B cell (primary cell): ENCODE data around the gene CDC42BPB. TPM values are rescaled to one million over a fixed set of nuclear protein-coding genes. Genes with fewer than 3 reads are reported as not detected.

Experiments
- ATAC-seq: fragments of 200-7000 bp; cut with Tn5 transposase; one replicate; pipeline ENCODE4 v1.10.0; 2021; ENCODE audit warnings: low read depth, mild to moderate bottlenecking, moderate number of reproducible peaks, moderate library complexity
- CTCF ChIA-PET: fragments of 350-600 bp; sonication (Branson Sonifier 250); formaldehyde crosslinking; loops from one replicate; lab custom pipeline; 2021; ENCODE audit warnings: antibody characterized with exemption, inconsistent platforms; lab: Charles Lee
- POLR2A ChIA-PET: fragments of 350-600 bp; sonication (Branson Sonifier 250); formaldehyde crosslinking; loops from one replicate; lab custom pipeline; 2021; ENCODE audit warnings: antibody characterized with exemption; lab: Charles Lee
- DNase-seq: peaks from one replicate; pipeline ENCODE4 v3.0.0; 2013
- H2AFZ ChIP-seq: 2 replicates; pipeline ENCODE4 v1.6.1; 2012; ENCODE audit warnings: mild to moderate bottlenecking, low read depth, low read length; ENCODE audit not compliant: insufficient read depth, poor library complexity, severe bottlenecking
- H3K27ac ChIP-seq, 2 donors: 1 replicate in 1 of 2; 2 replicates in 1 of 2; pipeline ENCODE4 v1.5.1; 2012 to 2013; ENCODE audit warnings: low read length in 2 of 2, mild to moderate bottlenecking in 2 of 2, moderate library complexity in 1 of 2
- H3K27me3 ChIP-seq, 4 experiments: fragments of 200-600 bp in 1 of 4; sonication (generic) in 1 of 4; replicated peaks in 1 of 4; 1 replicate in 2 of 4; 2 replicates in 2 of 4; pipeline versions ENCODE4 v1.6.1 to v1.7.0; 2013 to 2016; ENCODE audit warnings: low read length in 3 of 4, mild to moderate bottlenecking in 2 of 4, mixed read lengths in 1 of 4, moderate library complexity in 1 of 4; ENCODE audit not compliant: insufficient read depth in 4 of 4, control insufficient read depth in 3 of 4; ENCODE audit errors: control extremely low read depth in 1 of 4
- H3K36me3 ChIP-seq, 2 experiments: replicated peaks in 1 of 2; 1 replicate in 1 of 2; 2 replicates in 1 of 2; pipeline versions ENCODE4 v1.6.1 to v1.7.1; 2013; ENCODE audit warnings: low read length in 1 of 2; ENCODE audit not compliant: insufficient read depth in 2 of 2, control insufficient read depth in 1 of 2; ENCODE audit errors: control extremely low read depth in 1 of 2, extremely low read depth in 1 of 2
- H3K4me1 ChIP-seq, 2 donors: fragments of 200-600 bp in 1 of 2; sonication (generic) in 1 of 2; 1 replicate in 1 of 2; 2 replicates in 1 of 2; pipeline versions ENCODE4 v1.5.1 to v1.6.1; 2013 to 2017; ENCODE audit warnings: low read length in 2 of 2; ENCODE audit not compliant: control insufficient read depth in 2 of 2, insufficient read depth in 2 of 2
- H3K4me2 ChIP-seq: replicated peaks from 2 replicates; pipeline ENCODE3; 2012; ENCODE audit warnings: mild to moderate bottlenecking, low read depth, low read length; ENCODE audit not compliant: poor library complexity, severe bottlenecking
- H3K4me3 ChIP-seq, 5 experiments: fragments of 200-600 bp in 1 of 5; sonication (generic) in 1 of 5; 1 replicate in 3 of 5; 2 replicates in 2 of 5; pipeline versions ENCODE4 v1.5.1 to v1.7.0; 2011 to 2016; ENCODE audit warnings: low read length in 4 of 5, mild to moderate bottlenecking in 4 of 5, low read depth in 2 of 5, control low read depth in 1 of 5, moderate library complexity in 1 of 5; ENCODE audit not compliant: insufficient read depth in 1 of 5; ENCODE audit errors: control extremely low read depth in 1 of 5, extremely low read depth in 1 of 5
- H3K79me2 ChIP-seq: fragments of 200-600 bp; sonication (generic); one replicate; pipeline ENCODE4 v1.6.0; 2016; ENCODE audit warnings: low read length; ENCODE audit not compliant: control insufficient read depth, insufficient read depth
- H3K9ac ChIP-seq: fragments of 200-600 bp; sonication (generic); 2 replicates; pipeline ENCODE4 v1.6.1; 2017; ENCODE audit warnings: mild to moderate bottlenecking, low read length, moderate library complexity
- H3K9me3 ChIP-seq, 3 donors: one replicate each; pipeline versions ENCODE4 v1.6.1 to v1.7.1; 2013; ENCODE audit warnings: low read length in 2 of 3; ENCODE audit not compliant: control insufficient read depth in 2 of 3, insufficient read depth in 1 of 3; ENCODE audit errors: control extremely low read depth in 1 of 3
- H4K20me1 ChIP-seq: 2 replicates; pipeline ENCODE4 v1.6.0; 2012; ENCODE audit warnings: mild to moderate bottlenecking, low read length; ENCODE audit not compliant: insufficient read depth, control insufficient read depth, poor library complexity, severe bottlenecking
- H3K27ac Mint-ChIP-seq: one replicate; pipeline ENCODE4 v1.8.0; 2021; ENCODE audit warnings: mixed read lengths
- H3K27me3 Mint-ChIP-seq: one replicate; pipeline ENCODE4 v1.8.0; 2021; ENCODE audit warnings: mixed read lengths
- H3K4me1 Mint-ChIP-seq: one replicate; pipeline ENCODE4 v1.8.0; 2021; ENCODE audit warnings: mixed read lengths
- H3K4me3 Mint-ChIP-seq: one replicate; pipeline ENCODE4 v1.8.0; 2021; ENCODE audit warnings: mixed read lengths
- H3K9me3 Mint-ChIP-seq: one replicate; pipeline ENCODE4 v1.8.0; 2022; ENCODE audit warnings: mixed read lengths; ENCODE audit not compliant: insufficient read depth
- EZH2 ChIP-seq: IDR thresholded peaks from 2 replicates; pipeline ENCODE4 v1.6.1; 2012; ENCODE audit warnings: borderline replicate concordance, low read depth, mild to moderate bottlenecking, moderate library complexity, low read length; ENCODE audit not compliant: insufficient read depth, poor library complexity, severe bottlenecking
- WGBS: methylation state at CpG from one replicate; pipeline ENCODE4 v1.1.5; 2013; ENCODE audit warnings: missing lambda C conversion rate; ENCODE audit not compliant: insufficient coverage; 5-methylcytosine and 5-hydroxymethylcytosine counted together
- intact Hi-C: fragments of 100-400 bp; cut with micrococcal nuclease; formaldehyde crosslinking; loops from one replicate; pipeline ENCODE4 v1.10.0; 2022
- polyA plus RNA-seq: library from polyadenylated mRNA; depleted of rRNA; stranded (reverse); fragments of >200 nt; gene quantifications from 2 replicates; pipeline ENCODE4 v1.2.3, GENCODE V29; 2012
- total RNA-seq, 2 donors: library from RNA; stranded (reverse); fragments of 120-200 nt in 1 of 2; gene quantifications; 1 replicate in 1 of 2; 2 replicates in 1 of 2; pipeline versions ENCODE4 v1.2.3 to v1.2.4, GENCODE V29; 2013 to 2022
- TF ChIP-seq, protein P1 (sequence below): fragments of 200-600 bp; IDR thresholded peaks from one replicate; pipeline ENCODE4 v1.8.0; 2022; ENCODE audit warnings: antibody characterized with exemption, mild to moderate bottlenecking

CDC42BPB gene
- total and polyA plus RNA-seq, 2 donors (not counting 1 experiment from before 2014, with no cell fraction given): 23.9 to 52.5 TPM

DNA sequence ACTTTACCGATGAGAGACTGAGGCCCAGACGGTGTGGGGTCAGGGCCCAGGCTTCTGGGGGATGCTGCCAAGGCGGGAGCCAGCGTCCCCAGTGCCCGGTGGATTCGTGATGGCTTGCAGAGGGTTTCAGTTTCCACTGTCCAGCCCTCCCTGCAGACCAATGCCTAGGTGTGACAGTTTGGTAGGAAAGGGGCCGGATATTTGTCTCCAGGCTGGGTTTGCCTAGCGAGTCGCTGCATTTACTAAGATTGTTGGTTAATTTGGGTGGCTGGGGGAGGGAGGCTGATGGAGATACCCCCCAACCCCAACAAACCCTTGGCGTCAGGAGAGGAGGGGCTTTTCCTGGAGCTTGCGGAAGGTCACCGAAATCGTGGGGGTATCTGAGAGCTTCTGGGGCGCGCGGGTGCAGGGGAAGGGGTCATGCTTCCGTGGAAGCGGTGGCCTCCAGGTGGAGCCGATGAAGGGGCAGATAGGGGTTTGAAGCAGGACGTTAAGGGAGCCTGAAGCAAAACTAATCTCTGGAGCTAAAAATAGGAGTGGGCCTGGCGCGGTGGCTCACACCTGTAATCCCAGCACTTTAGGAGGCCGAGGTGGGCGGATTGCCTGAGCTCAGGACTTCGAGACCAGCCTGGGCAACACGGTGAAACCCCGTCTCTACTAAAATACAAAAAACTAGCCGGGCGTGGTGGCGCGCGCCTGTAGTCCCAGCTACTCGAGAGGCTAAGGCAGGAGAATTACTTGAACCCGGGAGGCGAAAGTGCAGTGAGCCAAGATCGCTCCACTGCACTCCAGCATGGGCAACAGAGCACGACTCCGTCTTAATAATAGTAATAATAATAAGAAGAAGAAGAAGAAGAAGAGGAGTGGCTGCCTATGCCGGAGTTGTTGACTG is 1.1 kb upstream of the CDC42BPB start:
- no peak for TF ChIP-seq EZH2
- TF ChIP-seq, protein P1, sequence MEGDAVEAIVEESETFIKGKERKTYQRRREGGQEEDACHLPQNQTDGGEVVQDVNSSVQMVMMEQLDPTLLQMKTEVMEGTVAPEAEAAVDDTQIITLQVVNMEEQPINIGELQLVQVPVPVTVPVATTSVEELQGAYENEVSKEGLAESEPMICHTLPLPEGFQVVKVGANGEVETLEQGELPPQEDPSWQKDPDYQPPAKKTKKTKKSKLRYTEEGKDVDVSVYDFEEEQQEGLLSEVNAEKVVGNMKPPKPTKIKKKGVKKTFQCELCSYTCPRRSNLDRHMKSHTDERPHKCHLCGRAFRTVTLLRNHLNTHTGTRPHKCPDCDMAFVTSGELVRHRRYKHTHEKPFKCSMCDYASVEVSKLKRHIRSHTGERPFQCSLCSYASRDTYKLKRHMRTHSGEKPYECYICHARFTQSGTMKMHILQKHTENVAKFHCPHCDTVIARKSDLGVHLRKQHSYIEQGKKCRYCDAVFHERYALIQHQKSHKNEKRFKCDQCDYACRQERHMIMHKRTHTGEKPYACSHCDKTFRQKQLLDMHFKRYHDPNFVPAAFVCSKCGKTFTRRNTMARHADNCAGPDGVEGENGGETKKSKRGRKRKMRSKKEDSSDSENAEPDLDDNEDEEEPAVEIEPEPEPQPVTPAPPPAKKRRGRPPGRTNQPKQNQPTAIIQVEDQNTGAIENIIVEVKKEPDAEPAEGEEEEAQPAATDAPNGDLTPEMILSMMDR: no peak
- no peaks in the 10 kb centered on the region for H4K20me1 ChIP-seq
- peaks cover 0 to 7% (median 0%) of the 10 kb centered on the region in 4 experiments for H3K27me3 ChIP-seq
- peaks cover 0 to 6% (median 0%) of the 10 kb centered on the region in 3 donors for H3K9me3 ChIP-seq
- H3K27ac Mint-ChIP-seq: peak overlapping the region; percentile 71
- peaks cover 27% of the 10 kb centered on the region for H3K4me1 Mint-ChIP-seq
- ATAC-seq (no peak), DNase-seq (no peak)
- CTCF ChIA-PET: interaction anchor here (1.0 to 1.5 kb wide), 2 partner anchors 16 to 17 kb away, joined by 4 to 5 read pairs; no protein-coding TSS in a partner anchor
- H2AFZ ChIP-seq: peak overlapping the region; percentile 95
- peak overlapping the region; percentile 97 for H3K4me2 ChIP-seq
- H3K4me3 ChIP-seq: peak overlapping the region in 4 of 5 experiments; percentile 51 to 72 (median 64)
- intact Hi-C loops: loop anchor here (5.0 to 10.0 kb wide), 3 partner anchors 134 to 1096 kb away; partner anchors contain the start of genes AMN, DYNC1H1 and TRAF3
- H3K4me1 ChIP-seq: peaks cover 14 to 18% of the 10 kb centered on the region in 2 donors
- POLR2A ChIA-PET: interaction anchor here (0.5 kb wide), 1 partner anchor 32 kb away, joined by 4 read pairs; no protein-coding TSS in a partner anchor
- H3K79me2 ChIP-seq: peaks cover 3% of the 10 kb centered on the region
- no peaks in the 10 kb centered on the region for H3K36me3 ChIP-seq
- H3K27me3 Mint-ChIP-seq: no peaks in the 10 kb centered on the region
- WGBS: 57% methylated on average over 29 of the region's 39 CpGs
- H3K27ac ChIP-seq: no peak overlapping the region
- no peaks in the 10 kb centered on the region for H3K9me3 Mint-ChIP-seq
- H3K4me3 Mint-ChIP-seq: peak overlapping the region; percentile 73
- peak overlapping the region; percentile 70 for H3K9ac ChIP-seq
